GM19240 (cell line): ENCODE results near the gene PRLH.
"Not testable (repeated sequence)": the region's sequence is repeated elsewhere in the genome, so short reads cannot be mapped to it uniquely, and the experiment has no call there.

Source experiments
- DNase-seq: peaks from one replicate; pipeline ENCODE4 v3.0.0; 2011; ENCODE audit warnings: low spot score; ENCODE audit not compliant: insufficient read length

PRLH gene

GRCh38 chr2:237600205-237600846, 34.0 kb downstream of the PRLH start:
- DNase-seq: no peak

- DNase-seq: no peak
These were observed 35.2 kb downstream of the PRLH start for GRCh38 chr2:237601453-237602116.

GRCh38 chr2:237602409-237602808, 36.0 kb downstream of the PRLH start:
- DNase-seq: no peak

GRCh38 chr2:237603049-237603717, 36.8 kb downstream of the PRLH start:
- no peak for DNase-seq

- DNase-seq: no peak
These were observed 37.5 kb downstream of the PRLH start for GRCh38 chr2:237603718-237604362.

- no peak for DNase-seq
These were observed 38.0 kb downstream of the PRLH start for GRCh38 chr2:237604391-237604790.

GRCh38 chr2:237604960-237605359, 38.6 kb downstream of the PRLH start:
- no peak for DNase-seq

GRCh38 chr2:237606522-237606921, 40.1 kb downstream of the PRLH start:
- not testable (repeated sequence) for DNase-seq

GRCh38 chr2:237612527-237613357, 46.4 kb downstream of the PRLH start:
- no peak for DNase-seq

GRCh38 chr2:237613679-237614078, 47.3 kb downstream of the PRLH start:
- DNase-seq: no peak

- DNase-seq: no peak
These were observed 47.9 kb downstream of the PRLH start for GRCh38 chr2:237614151-237614720.

- no peak for DNase-seq
These were observed 49.4 kb downstream of the PRLH start for GRCh38 chr2:237615631-237616249.

- DNase-seq: no peak
These were observed 50.0 kb downstream of the PRLH start for GRCh38 chr2:237616373-237616733.
